H1 (cell line): Measurements from ENCODE around the gene TRAPPC6A. TPM values are rescaled to one million over a fixed set of nuclear protein-coding genes. Genes with fewer than 3 reads are reported as not detected.

ENCODE experiments used
- CTCF ChIA-PET: fragments of 300-600 bp; sonication (Branson Sonifier 250); formaldehyde crosslinking; loops from one replicate; lab custom pipeline; 2021; ENCODE audit not compliant: partially characterized antibody; lab: Charles Lee
- POLR2A ChIA-PET: fragments of 300-600 bp; sonication (Branson Sonifier 250); formaldehyde crosslinking; loops from one replicate; lab custom pipeline; 2021; ENCODE audit warnings: inconsistent platforms; ENCODE audit not compliant: partially characterized antibody; lab: Charles Lee
- DNase-seq, 2 experiments: peaks; one replicate each; pipeline versions ENCODE4 v3.0.0 to v3.0.0-alpha.2; 2010 to 2022; ENCODE audit warnings: low spot score in 2 of 2, low read depth in 1 of 2, mixed read lengths in 1 of 2
- FAIRE-seq: peaks from 2 replicates; lab custom pipeline; 2011; peaks lifted over from hg19 to GRCh38; lab: Jason Lieb, UNC
- H2AFZ ChIP-seq: 2 replicates; pipeline ENCODE4 v1.8.1; 2012; ENCODE audit warnings: low read length, inconsistent platforms
- H2AK5ac ChIP-seq: 2 replicates; pipeline ENCODE4 v1.6.1; 2013; ENCODE audit warnings: low read depth, low read length
- H2BK120ac ChIP-seq: replicated peaks from 2 replicates; pipeline ENCODE3; 2013; ENCODE audit warnings: low read depth, low read length, inconsistent platforms
- H2BK12ac ChIP-seq: 2 replicates; pipeline ENCODE4 v1.6.1; 2013; ENCODE audit warnings: low read depth, low read length
- H2BK15ac ChIP-seq: 2 replicates; pipeline ENCODE4 v1.6.1; 2013; ENCODE audit warnings: low read length
- H2BK20ac ChIP-seq: 2 replicates; pipeline ENCODE4 v1.6.1; 2013; ENCODE audit warnings: low read length
- H2BK5ac ChIP-seq: 2 replicates; pipeline ENCODE4 v1.6.1; 2013; ENCODE audit warnings: low read depth, low read length
- H3K14ac ChIP-seq: 2 replicates; pipeline ENCODE4 v1.6.1; 2013; ENCODE audit warnings: inconsistent platforms; ENCODE audit not compliant: insufficient read length
- H3K18ac ChIP-seq: 2 replicates; pipeline ENCODE4 v1.6.1; 2013; ENCODE audit warnings: low read length; ENCODE audit errors: extremely low read depth
- H3K23ac ChIP-seq: 2 replicates; pipeline ENCODE4 v1.6.1; 2013; ENCODE audit warnings: inconsistent platforms; ENCODE audit not compliant: insufficient read length
- H3K23me2 ChIP-seq: 2 replicates; pipeline ENCODE4 v1.6.1; 2013; ENCODE audit warnings: low read depth, low read length
- H3K27ac ChIP-seq: 2 replicates; pipeline ENCODE4 v1.6.1; 2011; ENCODE audit warnings: low read depth, low read length, inconsistent platforms
- H3K27me3 ChIP-seq, 4 experiments: replicated peaks in 1 of 4; 1 replicate in 1 of 4; 2 replicates in 3 of 4; pipeline versions ENCODE4 v1.6.1 to v1.8.1; 2011 to 2013; ENCODE audit warnings: low read length in 3 of 4, mild to moderate bottlenecking in 3 of 4, inconsistent platforms in 2 of 4, mixed read lengths in 2 of 4, moderate library complexity in 1 of 4; ENCODE audit not compliant: control insufficient read depth in 3 of 4, insufficient read depth in 3 of 4; ENCODE audit errors: extremely low read depth in 1 of 4
- H3K36me3 ChIP-seq, 4 experiments: 2 replicates each; pipeline versions ENCODE4 v1.6.1 to v1.8.1; 2011 to 2013; ENCODE audit warnings: mild to moderate bottlenecking in 4 of 4, low read length in 3 of 4, moderate library complexity in 2 of 4, control low read depth in 1 of 4, inconsistent platforms in 1 of 4; ENCODE audit not compliant: insufficient read depth in 4 of 4, control insufficient read depth in 2 of 4
- H3K4ac ChIP-seq: replicated peaks from 2 replicates; pipeline ENCODE3; 2013; ENCODE audit warnings: low read length, low read depth, mixed read lengths, inconsistent platforms; ENCODE audit not compliant: insufficient read length
- H3K4me1 ChIP-seq, 4 experiments: replicated peaks in 1 of 4; 1 replicate in 1 of 4; 2 replicates in 3 of 4; pipeline versions ENCODE4 v1.6.1 to v1.8.1; 2011 to 2013; ENCODE audit warnings: low read length in 3 of 4, inconsistent platforms in 2 of 4, mixed read lengths in 1 of 4; ENCODE audit not compliant: insufficient read depth in 4 of 4, control insufficient read depth in 3 of 4
- H3K4me2 ChIP-seq, 2 experiments: 2 replicates each; pipeline versions ENCODE4 v1.6.1 to v1.8.1; 2011 to 2013; ENCODE audit warnings: low read depth in 2 of 2, low read length in 2 of 2, control low read depth in 1 of 2, inconsistent platforms in 1 of 2, mild to moderate bottlenecking in 1 of 2; ENCODE audit not compliant: insufficient read depth in 1 of 2
- H3K4me3 ChIP-seq, 4 experiments: fragments of 200-600, 300-600 bp in 1 of 4; sonication (generic), shearing (Covaris generic), sonication (Bioruptor Twin) in 1 of 4; 2 replicates each; pipeline versions ENCODE4 v1.5.1 to v1.8.1; 2011 to 2016; ENCODE audit warnings: low read length in 4 of 4, low read depth in 3 of 4, control low read depth in 2 of 4, inconsistent platforms in 2 of 4, mild to moderate bottlenecking in 2 of 4, mixed read lengths in 1 of 4, moderate library complexity in 1 of 4; ENCODE audit not compliant: insufficient read depth in 2 of 4; ENCODE audit errors: extremely low read depth in 1 of 4
- H3K56ac ChIP-seq: replicated peaks from 2 replicates; pipeline ENCODE3; 2013; ENCODE audit warnings: low read depth, mild to moderate bottlenecking, mixed read lengths, low read length, inconsistent platforms; ENCODE audit not compliant: insufficient read length
- H3K79me1 ChIP-seq: 2 replicates; pipeline ENCODE4 v1.6.1; 2013; ENCODE audit warnings: low read depth, low read length, control low read depth
- H3K79me2 ChIP-seq, 2 experiments: 2 replicates each; pipeline versions ENCODE4 v1.6.1 to v1.8.1; 2012 to 2013; ENCODE audit warnings: low read length in 2 of 2, mild to moderate bottlenecking in 2 of 2, inconsistent platforms in 1 of 2; ENCODE audit not compliant: insufficient read depth in 2 of 2, control insufficient read depth in 1 of 2
- H3K9ac ChIP-seq, 4 experiments: replicated peaks in 1 of 4; 1 replicate in 1 of 4; 2 replicates in 3 of 4; pipeline versions ENCODE4 v1.6.1 to v1.8.1; 2011 to 2013; ENCODE audit warnings: low read depth in 3 of 4, low read length in 3 of 4, control low read depth in 2 of 4, mild to moderate bottlenecking in 2 of 4, moderate library complexity in 2 of 4, inconsistent platforms in 1 of 4; ENCODE audit errors: extremely low read depth in 1 of 4
- H3K9me3 ChIP-seq, 2 experiments: 2 replicates each; pipeline versions ENCODE4 v1.6.1 to v1.8.1; 2012 to 2013; ENCODE audit warnings: mild to moderate bottlenecking in 2 of 2, moderate library complexity in 2 of 2, control low read depth in 1 of 2, inconsistent platforms in 1 of 2, low read depth in 1 of 2, low read length in 1 of 2, mixed read lengths in 1 of 2; ENCODE audit not compliant: insufficient read depth in 2 of 2
- H4K20me1 ChIP-seq, 2 experiments: replicated peaks in 1 of 2; 2 replicates each; pipeline versions ENCODE3 to v1.8.1; 2011 to 2013; ENCODE audit warnings: inconsistent platforms in 2 of 2, low read length in 2 of 2, mild to moderate bottlenecking in 1 of 2; ENCODE audit not compliant: insufficient read depth in 2 of 2, control insufficient read depth in 1 of 2
- H4K5ac ChIP-seq: 2 replicates; pipeline ENCODE4 v1.6.1; 2013; ENCODE audit warnings: low read length, low read depth, mixed read lengths, inconsistent platforms; ENCODE audit not compliant: insufficient read length
- H4K8ac ChIP-seq: 2 replicates; pipeline ENCODE4 v1.8.0; 2013; ENCODE audit warnings: mild to moderate bottlenecking, moderate library complexity, low read length, inconsistent platforms; ENCODE audit not compliant: insufficient read depth; ENCODE audit errors: extremely low read depth
- H4K91ac ChIP-seq: replicated peaks from 2 replicates; pipeline ENCODE3; 2013; ENCODE audit warnings: low read length, mixed read lengths, inconsistent platforms; ENCODE audit not compliant: insufficient read length
- CHD1 ChIP-seq: IDR thresholded peaks from 2 replicates; pipeline ENCODE4 v1.6.1; 2012; ENCODE audit warnings: low read depth, low read length, improper control_type of control experiment
- EZH2 ChIP-seq: fragments of 200-600 bp; sonication (generic); IDR thresholded peaks from 2 replicates; pipeline ENCODE4 v1.7.1; 2012; ENCODE audit warnings: low read depth, mild to moderate bottlenecking, moderate library complexity, low read length, inconsistent platforms; ENCODE audit not compliant: severe bottlenecking
- GTF2F1 ChIP-seq: IDR thresholded peaks from 2 replicates; pipeline ENCODE4 v1.6.1; 2012; ENCODE audit warnings: low read depth, low read length, improper control_type of control experiment, borderline replicate concordance
- NANOG ChIP-seq: IDR thresholded peaks from 2 replicates; pipeline ENCODE4 v1.6.1; 2011; ENCODE audit warnings: low read length, low read depth, mild to moderate bottlenecking, inconsistent platforms; ENCODE audit not compliant: insufficient read depth, poor library complexity, severe bottlenecking
- POLR2A ChIP-seq, 2 experiments: IDR thresholded peaks; 1 replicate in 1 of 2; 2 replicates in 1 of 2; pipeline ENCODE4 v1.6.1; 2011; ENCODE audit warnings: low read depth in 2 of 2, low read length in 2 of 2, mild to moderate bottlenecking in 2 of 2; ENCODE audit errors: control extremely low read depth in 1 of 2
- RAD21 ChIP-seq, 2 experiments: IDR thresholded peaks in 1 of 2; conservative IDR thresholded peaks in 1 of 2; 2 replicates each; pipeline ENCODE4 v1.6.1; 2011; ENCODE audit warnings: low read depth in 2 of 2, low read length in 2 of 2, improper control_type of control experiment in 1 of 2, inconsistent platforms in 1 of 2, mild to moderate bottlenecking in 1 of 2, moderate library complexity in 1 of 2
- SP1 ChIP-seq: IDR thresholded peaks from 2 replicates; pipeline ENCODE4 v1.6.1; 2011; ENCODE audit warnings: low read depth, low read length
- SP4 ChIP-seq: IDR thresholded peaks from 2 replicates; pipeline ENCODE4 v1.6.1; 2012; ENCODE audit warnings: low read length, inconsistent platforms
- SRF ChIP-seq: IDR thresholded peaks from 2 replicates; pipeline ENCODE4 v1.6.1; 2011; ENCODE audit warnings: mild to moderate bottlenecking, low read depth, low read length, moderate library complexity
- SUZ12 ChIP-seq: fragments of 200-600 bp; sonication (generic); IDR thresholded peaks from 2 replicates; pipeline ENCODE4 v1.6.1; 2012; ENCODE audit warnings: mild to moderate bottlenecking, inconsistent platforms, low read length, moderate library complexity, mixed read lengths
- TCF12 ChIP-seq: IDR thresholded peaks from 2 replicates; pipeline ENCODE4 v1.6.1; 2011; ENCODE audit warnings: low read depth, mild to moderate bottlenecking, low read length
- TEAD4 ChIP-seq: IDR thresholded peaks from 2 replicates; pipeline ENCODE4 v1.6.1; 2012; ENCODE audit warnings: low read depth, low read length, inconsistent platforms, mixed read lengths
- WGBS, 2 experiments: shearing (Covaris generic) in 1 of 2; methylation state at CpG; one replicate each; pipeline versions ENCODE4 v1.1.6 to v1.1.7; 2013 to 2015; ENCODE audit warnings: low lambda C conversion rate in 2 of 2, mixed read lengths in 2 of 2, inconsistent platforms in 1 of 2, low coverage in 1 of 2, missing lambda C conversion rate in 1 of 2; ENCODE audit not compliant: insufficient replicate concordance in 2 of 2, insufficient coverage in 1 of 2, insufficient read length in 1 of 2; ENCODE audit errors: extremely low coverage in 1 of 2, missing lambda C conversion rate in 1 of 2; 5-methylcytosine and 5-hydroxymethylcytosine counted together
- polyA plus RNA-seq, 7 experiments: library from polyadenylated mRNA; depleted of rRNA in 3 of 7; stranded (reverse) in 5 of 7; unstranded in 2 of 7; fragments of >200 nt in 5 of 7; fragments of 200-250 nt in 2 of 7; gene quantifications; 1 replicate in 5 of 7; 2 replicates in 1 of 7; 4 replicates in 1 of 7; pipeline versions ENCODE4 v1.2.1 to v1.2.3, GENCODE V29; 2011 to 2013; ENCODE audit warnings: missing spikeins in 2 of 7, mixed read lengths in 2 of 7
- total RNA-seq: library from RNA; stranded (reverse); fragmentation: NEBNext Ultra II Directional; extraction: Animal tissue kit (Norgen Biotek cat#: 25700); gene quantifications from 2 replicates; pipeline ENCODE4 v1.2.1, GENCODE V29; 2021

The TRAPPC6A gene
- total and polyA plus RNA-seq, 2 of the 8 experiments (the other 6 are each of a cell fraction or from before 2014, with no cell fraction given): 31.8 to 130 TPM

- H3K79me1 ChIP-seq: peaks cover 12% of the 10 kb centered on the region
- no peak overlapping the region for H3K4me3 ChIP-seq
- no peak overlapping the region for H4K8ac ChIP-seq
- H3K79me2 ChIP-seq: peaks cover 0 to under 1% of the 10 kb centered on the region in 2 experiments; a peak in 1 of 4 replicates
- H3K18ac ChIP-seq: no peak overlapping the region
- H4K20me1 ChIP-seq: peaks cover 3 to 11% of the 10 kb centered on the region in 2 experiments
- H3K36me3 ChIP-seq: peaks cover 2 to 17% (median 7%) of the 10 kb centered on the region in 4 experiments; a peak in 5 of 8 replicates
- no peak overlapping the region for H3K4ac ChIP-seq
- no peak overlapping the region for H3K9ac ChIP-seq
- no peak overlapping the region for H2AFZ ChIP-seq
- no peaks in the 10 kb centered on the region for H3K23me2 ChIP-seq
- no peak overlapping the region for H3K56ac ChIP-seq
- no peak overlapping the region for H3K4me2 ChIP-seq
- H2BK15ac ChIP-seq: no peak overlapping the region
- no peak overlapping the region for H2BK12ac ChIP-seq
- no peak overlapping the region for H2BK120ac ChIP-seq
- POLR2A ChIA-PET: interaction anchor here (0.8 to 1.0 kb wide), 2 partner anchors 31 to 50 kb away, joined by 3 read pairs; partner anchors contain the start of gene PPP1R37
- no peak overlapping the region for H3K27ac ChIP-seq
- H4K91ac ChIP-seq: no peak overlapping the region
- H2BK5ac ChIP-seq: 0 out of 2 replicates have a peak overlapping the region, but pooled peaks have one; percentile 66
- H2BK20ac ChIP-seq: no peak overlapping the region
- no peak overlapping the region for H2AK5ac ChIP-seq
- FAIRE-seq: no peak
- peaks cover 0 to 8% (median 5%) of the 10 kb centered on the region in 4 experiments; a peak in 5 of 7 replicates for H3K4me1 ChIP-seq
- WGBS, 2 experiments: 96% methylated on average over 28 of the region's 33 CpGs; no CpG with 5 or more reads in 1 of the 2 experiments
- no peak for TF ChIP-seq SP4
- TF ChIP-seq NANOG: no peak
- TF ChIP-seq RAD21 (IDR thresholded peaks at IDR 0.05 in 1 of 2, conservative IDR thresholded peaks at IDR 0.05 in 1 of 2; ENCODE audit: low read depth in 2 of 2, low read length in 2 of 2): no peak
- no peak for TF ChIP-seq SUZ12
- no peak for TF ChIP-seq CHD1
- TF ChIP-seq TEAD4: no peak
- TF ChIP-seq EZH2: no peak
- no peak for TF ChIP-seq SP1
- TF ChIP-seq TCF12: no peak
- TF ChIP-seq SRF: no peak
- TF ChIP-seq POLR2A (IDR thresholded peaks at IDR 0.05; ENCODE audit: control extremely low read depth in 1 of 2, low read depth in 2 of 2, low read length in 2 of 2): no peak
- no peak for TF ChIP-seq GTF2F1
- TF ChIP-seq, all 59 proteins: peak for 0
- Histone ChIP-seq H3K14ac (no peak overlapping the region), H3K23ac (no peak overlapping the region), H3K9me3 (no peaks in the 10 kb centered on the region), H3K27me3 (no peaks in the 10 kb centered on the region), H4K5ac (no peak overlapping the region)
- CTCF ChIA-PET: interaction anchor here (0.9 to 5.6 kb wide), 6 partner anchors 11 to 77 kb away, joined by 3 to 44 read pairs (median 4); partner anchors contain the start of genes BLOC1S3 and TRAPPC6A
- no peak for DNase-seq
Measured at GRCh38 chr19:45142016-45142725, 35.9 kb downstream of the TRAPPC6A start.
